Nephron progenitor cell (in vitro differentiated cells): ENCODE results near the gene SLC26A1.

Experiments
- DNase-seq: peaks from one replicate; pipeline ENCODE4 v3.0.0; 2021
- H3K27ac Mint-ChIP-seq: 2 replicates; pipeline ENCODE4 v1.8.0; 2021; ENCODE audit warnings: mild to moderate bottlenecking, moderate library complexity, mixed read lengths
- H3K27me3 Mint-ChIP-seq: 2 replicates; pipeline ENCODE4 v1.8.0; 2021; ENCODE audit warnings: mild to moderate bottlenecking, low read depth, mixed read lengths; ENCODE audit not compliant: poor library complexity
- H3K36me3 Mint-ChIP-seq: 2 replicates; pipeline ENCODE4 v1.8.0; 2021; ENCODE audit warnings: low read depth, mixed read lengths
- H3K4me1 Mint-ChIP-seq: 2 replicates; pipeline ENCODE4 v1.8.0; 2021; ENCODE audit warnings: mixed read lengths
- H3K4me3 Mint-ChIP-seq: 2 replicates; pipeline ENCODE4 v1.8.0; 2021; ENCODE audit warnings: mild to moderate bottlenecking, moderate library complexity, mixed read lengths
- H3K9me3 Mint-ChIP-seq: 2 replicates; pipeline ENCODE4 v1.8.0; 2021; ENCODE audit warnings: mild to moderate bottlenecking, moderate library complexity, mixed read lengths
- TF ChIP-seq, protein P1 (sequence below): fragments of 200-600 bp; sonication (generic); IDR thresholded peaks from 2 replicates; pipeline ENCODE4 v1.5.0; 2021; ENCODE audit warnings: antibody characterized with exemption

Gene SLC26A1

GRCh38 chr4:1030031-1030430 lies 36.8 kb upstream of the SLC26A1 start:
- TF ChIP-seq, protein P1, sequence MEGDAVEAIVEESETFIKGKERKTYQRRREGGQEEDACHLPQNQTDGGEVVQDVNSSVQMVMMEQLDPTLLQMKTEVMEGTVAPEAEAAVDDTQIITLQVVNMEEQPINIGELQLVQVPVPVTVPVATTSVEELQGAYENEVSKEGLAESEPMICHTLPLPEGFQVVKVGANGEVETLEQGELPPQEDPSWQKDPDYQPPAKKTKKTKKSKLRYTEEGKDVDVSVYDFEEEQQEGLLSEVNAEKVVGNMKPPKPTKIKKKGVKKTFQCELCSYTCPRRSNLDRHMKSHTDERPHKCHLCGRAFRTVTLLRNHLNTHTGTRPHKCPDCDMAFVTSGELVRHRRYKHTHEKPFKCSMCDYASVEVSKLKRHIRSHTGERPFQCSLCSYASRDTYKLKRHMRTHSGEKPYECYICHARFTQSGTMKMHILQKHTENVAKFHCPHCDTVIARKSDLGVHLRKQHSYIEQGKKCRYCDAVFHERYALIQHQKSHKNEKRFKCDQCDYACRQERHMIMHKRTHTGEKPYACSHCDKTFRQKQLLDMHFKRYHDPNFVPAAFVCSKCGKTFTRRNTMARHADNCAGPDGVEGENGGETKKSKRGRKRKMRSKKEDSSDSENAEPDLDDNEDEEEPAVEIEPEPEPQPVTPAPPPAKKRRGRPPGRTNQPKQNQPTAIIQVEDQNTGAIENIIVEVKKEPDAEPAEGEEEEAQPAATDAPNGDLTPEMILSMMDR, result no peak
- peaks cover 35% of the 10 kb centered on the region for H3K4me1 Mint-ChIP-seq
- no peaks in the 10 kb centered on the region for H3K27me3 Mint-ChIP-seq
- H3K9me3 Mint-ChIP-seq, result no peaks in the 10 kb centered on the region
- H3K36me3 Mint-ChIP-seq, result peaks cover 12% of the 10 kb centered on the region
- DNase-seq, result peak; percentile 54
- no peak overlapping the region for H3K27ac Mint-ChIP-seq
- H3K4me3 Mint-ChIP-seq, result no peak overlapping the region

- Mint-ChIP-seq H3K4me3 (no peak overlapping the region), H3K9me3 (no peaks in the 10 kb centered on the region), H3K4me1 (peaks cover 35% of the 10 kb centered on the region), H3K27ac (no peak overlapping the region), H3K36me3 (peaks cover 14% of the 10 kb centered on the region), H3K27me3 (no peaks in the 10 kb centered on the region)
- TF ChIP-seq, protein P1, result no peak
- no peak for DNase-seq
These were observed 36.3 kb upstream of the SLC26A1 start for GRCh38 chr4:1029529-1029928.

DNA sequence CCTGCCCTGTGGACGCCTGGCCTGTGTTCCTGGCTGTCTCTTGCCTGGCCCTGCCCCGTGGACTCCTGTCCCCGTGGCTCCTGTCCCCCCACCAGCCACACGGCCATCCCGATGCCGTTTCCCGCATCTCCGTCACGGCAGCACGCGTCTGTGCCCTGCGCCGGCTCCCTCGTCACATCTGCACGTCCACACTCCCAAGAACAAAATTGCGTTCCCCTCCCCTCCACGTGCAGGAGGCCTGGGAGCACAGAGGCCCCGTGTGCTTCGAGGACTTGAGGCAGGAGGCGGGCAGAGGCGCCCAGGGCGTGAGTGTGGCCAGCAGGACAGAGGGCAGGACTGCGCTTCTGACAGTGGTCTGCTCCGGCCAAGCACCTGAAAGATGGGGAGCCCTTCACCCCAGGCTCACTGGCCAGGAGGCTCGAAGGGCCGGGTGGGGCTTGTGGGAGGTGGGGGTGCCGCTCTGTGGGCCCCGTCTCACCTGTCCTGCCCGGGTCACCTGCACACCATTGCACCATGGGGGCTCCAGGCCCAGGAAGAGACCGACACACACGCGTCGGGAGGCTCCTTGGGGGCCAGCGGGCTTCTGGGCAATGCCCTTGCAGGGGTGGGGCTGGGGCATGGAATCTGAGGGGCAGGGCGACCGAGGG lies 35.5 kb upstream of the SLC26A1 start:
- Mint-ChIP-seq H3K27ac (no peak overlapping the region), H3K36me3 (peaks cover 14% of the 10 kb centered on the region), H3K27me3 (no peaks in the 10 kb centered on the region), H3K4me1 (peaks cover 31% of the 10 kb centered on the region), H3K4me3 (no peak overlapping the region), H3K9me3 (no peaks in the 10 kb centered on the region)
- TF ChIP-seq, protein P1, result no peak
- no peak for DNase-seq

- no peak for DNase-seq
- H3K4me3 Mint-ChIP-seq, result no peak overlapping the region
- H3K27me3 Mint-ChIP-seq, result no peaks in the 10 kb centered on the region
- H3K27ac Mint-ChIP-seq, result no peak overlapping the region
- peaks cover 14% of the 10 kb centered on the region for H3K36me3 Mint-ChIP-seq
- H3K9me3 Mint-ChIP-seq, result no peaks in the 10 kb centered on the region
- peaks cover 30% of the 10 kb centered on the region for H3K4me1 Mint-ChIP-seq
- TF ChIP-seq, protein P1, result no peak
These were observed 34.7 kb upstream of the SLC26A1 start for GRCh38 chr4:1027915-1028238.

- H3K27me3 Mint-ChIP-seq, result no peaks in the 10 kb centered on the region
- no peak overlapping the region for H3K4me3 Mint-ChIP-seq
- H3K36me3 Mint-ChIP-seq, result peaks cover 14% of the 10 kb centered on the region
- H3K4me1 Mint-ChIP-seq, result peaks cover 30% of the 10 kb centered on the region
- TF ChIP-seq, protein P1, result no peak
- no peak overlapping the region for H3K27ac Mint-ChIP-seq
- no peak for DNase-seq
- no peaks in the 10 kb centered on the region for H3K9me3 Mint-ChIP-seq
These were observed 34.2 kb upstream of the SLC26A1 start for GRCh38 chr4:1027219-1027914.

DNA sequence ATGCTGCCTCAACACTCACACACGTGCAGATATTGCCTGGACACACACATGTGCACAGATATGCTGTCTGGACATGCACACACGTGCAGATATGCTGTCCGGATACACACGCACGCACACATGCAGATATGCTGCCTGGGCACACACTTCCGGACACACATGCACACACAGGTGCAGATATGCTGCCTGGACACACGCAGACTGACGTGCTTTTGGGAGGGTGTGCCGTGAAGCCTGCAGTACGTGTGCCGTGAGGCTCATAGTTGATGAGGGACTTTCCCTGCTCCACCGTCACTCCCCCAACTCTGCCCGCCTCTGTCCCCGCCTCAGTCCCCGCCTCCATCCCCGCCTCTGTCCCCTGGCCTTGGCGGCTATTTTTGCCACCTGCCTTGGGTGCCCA lies 32.9 kb upstream of the SLC26A1 start:
- H3K4me3 Mint-ChIP-seq, result no peak overlapping the region
- H3K27me3 Mint-ChIP-seq, result no peaks in the 10 kb centered on the region
- DNase-seq, result peak; percentile 47

More for the DNA sequence above, 32.9 kb upstream of the SLC26A1 start:
- TF ChIP-seq, protein P1, result no peak
- Mint-ChIP-seq H3K27ac (no peak overlapping the region), H3K9me3 (no peaks in the 10 kb centered on the region), H3K36me3 (peaks cover 14% of the 10 kb centered on the region), H3K4me1 (peaks cover 37% of the 10 kb centered on the region)
